DOHH2 (cell line): Measurements from ENCODE around the gene CDH18.

Source experiments
- H3F3A ChIP-seq: fragments of 200-600 bp; sonication (generic), shearing (Covaris generic); 2 replicates; pipeline ENCODE4 v1.6.0; 2016; ENCODE audit warnings: antibody characterized with exemption, mild to moderate bottlenecking; ENCODE audit not compliant: control insufficient read depth, insufficient read depth
- H3K27ac ChIP-seq: fragments of 200-600 bp; sonication (generic); 2 replicates; pipeline ENCODE4 v1.5.1; 2014; ENCODE audit warnings: low read depth, mild to moderate bottlenecking, low read length, moderate library complexity
- H3K27me3 ChIP-seq: fragments of 200-600 bp; sonication (generic); 2 replicates; pipeline ENCODE4 v1.6.1; 2014; ENCODE audit warnings: mild to moderate bottlenecking, low read length, mixed read lengths; ENCODE audit not compliant: control insufficient read depth
- H3K36me3 ChIP-seq: fragments of 200-600 bp; sonication (generic); 2 replicates; pipeline ENCODE4 v1.6.1; 2014; ENCODE audit warnings: mild to moderate bottlenecking, low read length, moderate library complexity, mixed read lengths; ENCODE audit not compliant: control insufficient read depth
- H3K4me1 ChIP-seq: fragments of 200-600 bp; sonication (generic); 2 replicates; pipeline ENCODE4 v1.6.1; 2014; ENCODE audit warnings: mild to moderate bottlenecking, low read length, mixed read lengths; ENCODE audit not compliant: control insufficient read depth
- H3K4me2 ChIP-seq: fragments of 200-600 bp; sonication (generic); 2 replicates; pipeline ENCODE4 v1.6.0; 2014; ENCODE audit warnings: mild to moderate bottlenecking, low read length, moderate library complexity
- H3K4me3 ChIP-seq: fragments of 200-600 bp; sonication (generic); 2 replicates; pipeline ENCODE4 v1.5.1; 2014; ENCODE audit warnings: mild to moderate bottlenecking, low read length, mixed read lengths
- H3K79me2 ChIP-seq: fragments of 200-600 bp; sonication (generic); 2 replicates; pipeline ENCODE4 v1.6.1; 2014; ENCODE audit warnings: mild to moderate bottlenecking, low read length, mixed read lengths; ENCODE audit not compliant: control insufficient read depth
- H3K9me2 ChIP-seq: fragments of 200-600 bp; sonication (generic); replicated peaks from 2 replicates; pipeline ENCODE4 v1.6.1; 2014; ENCODE audit warnings: mild to moderate bottlenecking, low read length, mixed read lengths; ENCODE audit not compliant: control insufficient read depth
- H3K9me3 ChIP-seq: fragments of 200-600 bp; sonication (generic); 2 replicates; pipeline ENCODE4 v1.6.1; 2014; ENCODE audit warnings: antibody characterized with exemption, low read length, mixed read lengths; ENCODE audit not compliant: control insufficient read depth, insufficient read depth
- H4K20me1 ChIP-seq: fragments of 200-600 bp; sonication (generic); 2 replicates; pipeline ENCODE4 v1.6.0; 2014; ENCODE audit warnings: low read depth, mild to moderate bottlenecking, antibody characterized with exemption, low read length, moderate library complexity; ENCODE audit not compliant: control insufficient read depth, insufficient read depth
- EZH2phosphoT487 ChIP-seq: fragments of 200-600 bp; sonication (generic); IDR thresholded peaks from 2 replicates; pipeline ENCODE4 v1.6.1; 2017; ENCODE audit warnings: borderline replicate concordance, mild to moderate bottlenecking, antibody characterized with exemption, low read length, moderate library complexity, mixed read lengths
- TF ChIP-seq, protein P1 (sequence below): fragments of 200-600 bp; sonication (generic); IDR thresholded peaks from one replicate; pipeline ENCODE4 v1.5.1; 2014; ENCODE audit warnings: antibody characterized with exemption, mild to moderate bottlenecking, low read depth, low read length; ENCODE audit not compliant: poor library complexity, severe bottlenecking

The CDH18 gene

DNA sequence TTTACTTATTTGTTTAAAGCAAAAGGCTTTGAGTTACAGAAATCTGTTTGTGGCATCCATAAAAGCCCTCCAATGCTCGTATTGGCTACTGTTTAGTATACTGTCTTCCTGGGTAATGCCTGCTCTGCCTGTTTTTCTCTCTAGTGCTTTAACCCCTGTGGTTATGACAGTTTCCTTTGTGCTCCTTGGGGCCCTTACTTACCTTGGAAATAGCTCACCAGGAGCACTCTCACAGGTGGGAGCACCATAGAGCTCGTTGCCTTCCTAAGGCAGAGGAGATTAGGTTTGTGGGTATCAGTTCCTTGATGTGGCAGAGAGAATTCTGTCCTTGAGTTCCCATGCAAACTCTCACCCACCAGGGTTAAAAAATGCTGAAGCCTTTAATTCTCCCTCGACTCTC, 242.8 kb downstream of the CDH18 start:
- no peaks in the 10 kb centered on the region for H3K79me2 ChIP-seq
- no peak for TF ChIP-seq EZH2phosphoT487
- TF ChIP-seq, protein P1, sequence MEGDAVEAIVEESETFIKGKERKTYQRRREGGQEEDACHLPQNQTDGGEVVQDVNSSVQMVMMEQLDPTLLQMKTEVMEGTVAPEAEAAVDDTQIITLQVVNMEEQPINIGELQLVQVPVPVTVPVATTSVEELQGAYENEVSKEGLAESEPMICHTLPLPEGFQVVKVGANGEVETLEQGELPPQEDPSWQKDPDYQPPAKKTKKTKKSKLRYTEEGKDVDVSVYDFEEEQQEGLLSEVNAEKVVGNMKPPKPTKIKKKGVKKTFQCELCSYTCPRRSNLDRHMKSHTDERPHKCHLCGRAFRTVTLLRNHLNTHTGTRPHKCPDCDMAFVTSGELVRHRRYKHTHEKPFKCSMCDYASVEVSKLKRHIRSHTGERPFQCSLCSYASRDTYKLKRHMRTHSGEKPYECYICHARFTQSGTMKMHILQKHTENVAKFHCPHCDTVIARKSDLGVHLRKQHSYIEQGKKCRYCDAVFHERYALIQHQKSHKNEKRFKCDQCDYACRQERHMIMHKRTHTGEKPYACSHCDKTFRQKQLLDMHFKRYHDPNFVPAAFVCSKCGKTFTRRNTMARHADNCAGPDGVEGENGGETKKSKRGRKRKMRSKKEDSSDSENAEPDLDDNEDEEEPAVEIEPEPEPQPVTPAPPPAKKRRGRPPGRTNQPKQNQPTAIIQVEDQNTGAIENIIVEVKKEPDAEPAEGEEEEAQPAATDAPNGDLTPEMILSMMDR, result no peak
- H4K20me1 ChIP-seq, result no peaks in the 10 kb centered on the region
- no peak overlapping the region for H3K4me2 ChIP-seq
- H3K4me3 ChIP-seq, result no peak overlapping the region
- no peaks in the 10 kb centered on the region for H3F3A ChIP-seq
- H3K27me3 ChIP-seq, result no peaks in the 10 kb centered on the region
- H3K36me3 ChIP-seq, result no peaks in the 10 kb centered on the region
- no peaks in the 10 kb centered on the region for H3K9me2 ChIP-seq
- H3K9me3 ChIP-seq, result no peaks in the 10 kb centered on the region
- H3K4me1 ChIP-seq, result no peaks in the 10 kb centered on the region
- no peak overlapping the region for H3K27ac ChIP-seq

- Histone ChIP-seq H3K79me2 (no peaks in the 10 kb centered on the region), H3K4me2 (no peak overlapping the region), H3K27ac (no peak overlapping the region), H3K9me2 (no peaks in the 10 kb centered on the region; the same call in 1 of the 2 replicates), H3K27me3 (no peaks in the 10 kb centered on the region), H3K36me3 (no peaks in the 10 kb centered on the region), H4K20me1 (no peaks in the 10 kb centered on the region), H3K4me3 (no peak overlapping the region), H3K9me3 (no peaks in the 10 kb centered on the region), H3K4me1 (no peaks in the 10 kb centered on the region), H3F3A (no peaks in the 10 kb centered on the region)
- TF ChIP-seq, protein P1, result no peak
- no peak for TF ChIP-seq EZH2phosphoT487
These were observed 248.3 kb downstream of the CDH18 start for GRCh38 chr5:19739671-19740070.

- Histone ChIP-seq H3K4me3 (no peak overlapping the region), H3K27me3 (no peaks in the 10 kb centered on the region), H3K27ac (no peak overlapping the region), H3K36me3 (no peaks in the 10 kb centered on the region), H4K20me1 (no peaks in the 10 kb centered on the region), H3K4me2 (no peak overlapping the region), H3K79me2 (no peaks in the 10 kb centered on the region), H3K4me1 (no peaks in the 10 kb centered on the region), H3F3A (no peaks in the 10 kb centered on the region), H3K9me3 (peaks cover 3% of the 10 kb centered on the region; the same call in 1 of the 2 replicates), H3K9me2 (no peaks in the 10 kb centered on the region; the same call in 1 of the 2 replicates)
- TF ChIP-seq, protein P1, result no peak
- no peak for TF ChIP-seq EZH2phosphoT487
These were observed 253.2 kb downstream of the CDH18 start for GRCh38 chr5:19734776-19735175.
